ENCODE measurements around the gene SEPTIN1.
"Not testable (repeated sequence)": the region's sequence is repeated elsewhere in the genome, so short reads cannot be mapped to it uniquely, and the experiment has no call there.

The SEPTIN1 gene

DNA sequence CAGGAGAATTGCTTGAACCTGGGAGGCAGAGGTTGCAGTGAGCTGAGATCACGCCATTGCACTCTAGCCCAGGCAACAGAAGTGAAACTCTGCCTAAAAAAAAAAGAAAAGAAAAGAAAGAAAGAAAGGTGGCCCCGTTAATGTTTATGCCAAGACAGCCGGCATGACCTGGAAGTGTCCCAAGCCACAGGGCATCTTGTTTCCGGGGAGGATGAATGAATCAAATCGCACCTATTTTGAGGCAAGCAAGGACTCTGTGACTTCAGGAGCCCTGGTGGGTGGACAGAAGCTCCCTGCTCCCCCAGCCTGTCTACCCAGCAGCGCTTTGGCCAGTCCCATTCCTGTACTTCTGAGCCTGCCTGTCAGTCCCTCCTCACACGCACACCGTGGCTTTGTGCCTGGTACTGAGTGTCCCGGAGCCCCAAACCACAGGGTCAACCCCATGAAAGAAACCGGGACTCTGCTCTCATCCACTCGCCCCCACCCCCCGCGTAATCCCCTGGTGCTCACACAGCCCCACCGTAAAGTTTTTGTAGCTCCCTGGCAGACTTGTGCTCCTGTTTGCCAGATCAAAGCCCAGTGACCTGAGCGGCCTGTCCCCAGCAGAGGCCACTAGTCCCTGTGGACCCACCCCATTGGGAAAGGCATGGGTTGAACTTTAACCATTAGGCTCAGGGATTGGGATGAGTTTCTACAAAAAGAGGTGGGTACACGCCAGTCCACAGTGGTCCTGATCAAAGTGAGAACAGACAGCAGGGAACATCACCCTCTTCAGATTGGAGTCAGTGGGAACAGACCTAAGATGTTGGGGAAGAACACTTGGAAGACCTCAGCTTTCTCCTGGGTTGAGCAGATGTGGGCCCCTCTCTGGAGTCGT lies 46.5 kb downstream of the SEPTIN1 start:
- DNase-seq: no peak

DNA sequence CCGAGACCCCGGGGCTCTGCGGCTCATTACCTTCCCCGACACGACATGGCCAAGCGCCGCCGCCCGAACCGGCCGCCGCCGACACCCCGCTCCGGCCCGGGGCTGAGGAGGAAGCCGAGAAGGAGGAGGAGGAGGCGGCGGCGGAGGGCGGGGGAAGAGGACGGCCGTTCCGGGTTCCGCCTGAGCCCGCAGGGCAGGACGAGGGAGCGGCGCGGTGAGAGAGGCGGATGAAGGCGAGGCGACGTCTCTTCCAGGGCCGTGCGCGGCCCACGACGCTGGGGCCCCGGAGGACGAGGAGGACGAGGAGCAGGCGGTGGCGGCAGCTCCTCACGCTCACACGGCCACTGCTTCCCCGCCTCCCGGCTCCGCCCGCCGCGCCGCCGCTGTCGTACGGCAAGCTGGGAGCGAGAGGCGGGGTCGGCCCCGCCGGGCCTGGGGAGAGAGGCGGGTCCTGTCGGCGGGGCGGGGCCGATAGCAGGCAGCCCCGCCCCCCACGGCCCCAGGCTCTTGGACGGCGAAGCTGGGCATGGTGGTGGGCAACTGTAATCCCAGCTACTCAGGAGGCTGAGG lies 47.2 kb downstream of the SEPTIN1 start:
- DNase-seq: not testable (repeated sequence)

DNA sequence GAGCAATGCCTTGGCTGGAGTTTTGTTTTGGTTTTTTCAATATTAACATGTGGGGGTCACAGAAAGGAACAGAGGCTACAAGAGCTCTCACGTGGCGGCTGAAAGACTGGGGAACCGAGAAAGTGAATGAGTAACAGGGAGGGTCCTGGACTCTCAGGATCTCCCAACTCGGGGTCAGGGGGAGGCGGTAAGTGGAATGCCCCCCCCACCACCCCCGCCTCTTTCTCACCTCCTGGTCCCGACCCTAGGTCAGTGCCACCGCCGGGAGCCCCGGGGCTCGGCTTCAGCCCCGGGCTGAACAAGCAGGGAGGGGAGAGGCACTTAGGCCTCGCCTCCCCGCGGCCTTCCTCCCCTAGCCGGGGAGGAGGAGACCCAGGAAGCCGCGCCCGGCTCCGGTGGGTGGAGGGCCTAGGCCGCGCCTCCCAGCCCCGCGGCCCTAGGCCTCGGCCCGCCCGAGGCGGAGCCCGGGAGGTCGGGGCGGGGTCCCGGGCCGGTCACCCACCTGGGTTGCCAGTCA lies 47.8 kb downstream of the SEPTIN1 start:
- DNase-seq: not testable (repeated sequence)
